HG03442 (cell line): ENCODE results near the gene DOCK3.

Experiments used
- ATAC-seq: cut with Tn5 transposase; IDR thresholded peaks from one replicate; pipeline ENCODE4 v1.9.1; 2021; ENCODE audit warnings: mild to moderate bottlenecking, moderate library complexity; ENCODE audit not compliant: unreplicated experiment

DOCK3 gene

GRCh38 chr3:51395493-51396213, 720.9 kb downstream of the DOCK3 start:
- no peak for ATAC-seq

DNA sequence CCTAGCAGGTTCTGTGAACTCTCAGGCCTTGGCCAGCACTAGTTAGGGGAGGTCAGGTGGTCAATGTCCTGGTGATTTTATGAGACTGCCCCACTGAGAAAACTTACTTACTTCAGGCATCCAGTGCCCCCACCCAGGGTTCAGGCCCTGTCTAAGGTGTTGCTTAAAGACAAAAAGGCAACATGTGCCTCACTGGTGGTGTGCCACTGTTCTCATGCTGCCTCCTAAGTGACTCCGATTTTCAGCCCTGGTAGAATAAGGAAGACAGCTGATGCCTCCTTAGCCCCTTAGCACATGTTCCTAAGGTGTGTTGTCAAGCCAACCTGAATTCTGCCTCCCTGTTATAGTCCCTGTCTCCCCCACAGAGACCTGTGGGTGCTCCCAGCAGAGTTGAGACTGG, 721.7 kb downstream of the DOCK3 start:
- no peak for ATAC-seq

GRCh38 chr3:51397392-51397791, 722.7 kb downstream of the DOCK3 start:
- no peak for ATAC-seq

DNA sequence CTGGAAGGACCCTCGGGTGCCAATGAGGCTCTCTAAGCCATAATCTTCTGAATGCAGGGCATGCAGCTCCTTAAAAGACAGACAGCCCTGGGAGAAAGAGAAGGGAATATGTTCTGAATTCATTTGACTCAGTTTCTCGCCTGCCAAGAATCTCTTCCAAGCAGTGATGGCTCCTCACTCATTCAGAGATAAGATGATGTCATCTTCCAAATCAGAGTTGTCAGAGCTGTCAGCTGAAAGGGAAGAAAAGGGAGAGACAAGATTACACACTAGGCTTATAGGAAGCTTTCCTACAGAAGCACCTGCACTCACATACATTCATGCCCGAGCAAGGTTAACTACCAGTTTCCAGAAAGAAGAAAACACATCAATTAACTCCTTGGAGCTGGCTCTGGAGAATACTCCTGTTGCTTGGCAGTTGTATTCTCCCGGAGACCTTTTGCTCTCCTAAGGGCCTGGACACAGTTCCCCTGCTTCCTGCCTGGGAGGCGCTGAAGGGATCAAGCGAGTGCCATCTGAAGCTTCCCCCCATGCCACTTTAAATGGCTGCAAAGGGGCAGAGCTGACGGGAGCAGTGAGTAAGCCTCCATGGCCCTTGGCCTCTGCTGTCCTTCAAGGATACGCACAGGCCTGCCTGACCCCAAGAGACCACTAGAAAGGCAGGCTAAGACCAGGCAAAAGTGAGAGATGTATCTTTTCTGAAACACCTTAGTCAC, 724.0 kb downstream of the DOCK3 start:
- no peak for ATAC-seq

DNA sequence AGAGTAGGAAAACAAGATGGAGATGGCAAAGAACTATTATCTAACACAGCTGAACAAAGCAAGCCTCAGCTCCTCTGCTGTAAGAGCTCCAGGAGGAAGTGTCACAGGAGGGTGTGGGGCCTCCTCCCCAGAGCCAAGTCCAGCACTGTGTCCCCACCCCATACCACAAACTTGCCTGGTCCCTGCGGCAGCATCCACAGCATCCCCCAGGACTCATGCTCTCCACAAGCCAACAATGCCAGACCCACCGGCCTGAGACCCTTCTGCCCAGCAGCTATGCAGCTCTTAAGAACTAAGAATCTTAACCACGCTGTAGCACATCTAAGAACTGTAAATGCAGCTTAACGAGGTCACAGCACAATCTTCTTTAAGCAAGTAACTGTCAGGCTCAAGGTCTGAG, 725.4 kb downstream of the DOCK3 start:
- ATAC-seq: no peak

DNA sequence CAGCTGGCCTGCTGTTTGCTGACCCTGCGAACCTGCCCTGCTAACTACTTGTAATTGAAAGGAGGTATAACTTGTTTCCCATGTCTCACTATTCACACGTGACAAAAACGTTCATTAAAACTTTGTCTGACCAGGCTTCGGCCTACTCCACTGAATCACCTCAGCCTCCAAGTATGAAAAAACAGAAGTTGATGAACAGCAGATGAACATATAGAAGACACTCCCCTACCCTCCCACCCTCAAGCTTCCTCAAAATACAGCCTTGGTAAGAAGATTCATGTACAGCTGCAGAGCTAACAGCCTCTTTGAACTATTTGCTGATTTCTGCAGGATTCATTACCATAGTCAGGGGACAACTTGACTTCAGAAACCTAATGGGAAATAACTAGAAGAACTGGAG, 727.0 kb downstream of the DOCK3 start:
- no peak for ATAC-seq

DNA sequence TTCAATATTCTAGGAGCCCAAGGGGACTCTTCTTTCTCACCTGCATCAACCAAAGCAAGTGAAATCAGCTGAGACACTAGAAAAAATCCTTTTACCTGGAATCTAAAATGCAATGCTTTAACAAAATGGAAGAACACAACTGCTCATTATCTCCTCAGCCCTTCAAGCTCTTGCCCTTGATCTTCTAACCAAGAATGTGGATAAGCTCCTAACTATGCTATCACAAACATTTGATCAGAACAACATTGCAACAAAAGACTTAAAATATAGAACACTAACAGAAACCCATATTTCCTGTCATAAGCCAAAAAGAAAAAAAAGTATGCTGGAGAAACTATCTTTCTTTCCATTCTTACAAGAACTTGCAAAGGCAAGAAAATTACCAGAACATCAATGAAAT, 728.9 kb downstream of the DOCK3 start:
- ATAC-seq: no peak

DNA sequence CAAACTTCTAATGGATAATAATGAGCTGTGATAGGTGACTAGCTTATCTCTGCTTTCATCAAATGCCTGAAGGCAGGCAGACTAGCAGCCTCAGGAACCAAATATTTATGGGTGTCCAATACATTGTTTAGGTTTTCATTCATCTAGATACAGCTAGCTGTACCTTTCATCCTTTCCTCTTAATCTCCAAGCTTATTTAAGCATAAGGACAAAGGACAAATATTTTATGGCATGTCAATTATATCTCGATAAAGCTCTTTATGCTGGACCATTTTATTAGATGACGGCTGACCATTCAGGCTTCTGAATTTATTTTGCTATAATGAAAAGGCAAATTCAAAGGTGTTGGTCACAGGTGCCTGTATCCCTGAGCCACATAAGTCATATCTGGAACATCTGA, 733.3 kb downstream of the DOCK3 start:
- no peak for ATAC-seq

GRCh38 chr3:51408813-51409212, 734.1 kb downstream of the DOCK3 start:
- no peak for ATAC-seq

GRCh38 chr3:51422211-51422610, 747.5 kb downstream of the DOCK3 start:
- no peak for ATAC-seq

- no peak for ATAC-seq
Measured at GRCh38 chr3:51426921-51427320, 752.2 kb downstream of the DOCK3 start.

- ATAC-seq: no peak
Measured at GRCh38 chr3:51429138-51429537, 754.4 kb downstream of the DOCK3 start.
